ENCODE data around the gene TP53RK. TPM values are rescaled to one million over a fixed set of nuclear protein-coding genes. Genes with fewer than 3 reads are reported as not detected.

TP53RK gene
- total and polyA plus RNA-seq, 2 of the 4 experiments (the other 2 are of a cell fraction) = 8.7 to 10.6 TPM

GRCh38 chr20:46678516-46678915 lies 10.7 kb downstream of the TP53RK start:
- TF ChIP-seq CTCF (conservative IDR thresholded peaks at IDR 0.05; ENCODE audit: low read depth, low read length) (no peak), POLR2A (IDR thresholded peaks at IDR 0.05; ENCODE audit: low read depth, low read length) (no peak), SMC3 (IDR thresholded peaks at IDR 0.05; ENCODE audit: low read depth, low read length) (no peak), MAZ (IDR thresholded peaks at IDR 0.05; ENCODE audit: borderline replicate concordance, low read depth, low read length) (no peak), CEBPB (IDR thresholded peaks at IDR 0.05; ENCODE audit: low read depth, low read length) (no peak), BHLHE40 (IDR thresholded peaks at IDR 0.05; ENCODE audit: low read depth, low read length) (no peak), RAD21 (IDR thresholded peaks at IDR 0.05; ENCODE audit: low read length) (no peak), RFX5 (IDR thresholded peaks at IDR 0.05; ENCODE audit: low read depth, low read length) (no peak), USF2 (IDR thresholded peaks at IDR 0.05; ENCODE audit: low read depth, low read length) (no peak), MXI1 (IDR thresholded peaks at IDR 0.05; ENCODE audit: borderline replicate concordance, low read depth, low read length) (no peak)
- Histone ChIP-seq H3K4me2 (ENCODE audit: low read depth, low read length) (no peak overlapping the region), H3K18ac (ENCODE audit: low read depth, low read length) (no peak overlapping the region), H3K9me1 (ENCODE audit: insufficient read depth, low read length) (peaks cover 5% of the 10 kb centered on the region; the same call in 1 of the 2 replicates), H3K4me1 (ENCODE audit: control insufficient read depth, insufficient read depth, low read length) (peaks cover 8% of the 10 kb centered on the region), H4K5ac (ENCODE audit: low read depth, low read length) (no peak overlapping the region), H4K20me1 (ENCODE audit: insufficient read depth, low read length) (peaks cover 15% of the 10 kb centered on the region; the same call in 1 of the 2 replicates), H3K36me3 (ENCODE audit: control insufficient read depth, insufficient read depth, low read length) (peaks cover 5% of the 10 kb centered on the region), H2BK120ac (ENCODE audit: low read depth, low read length) (no peak overlapping the region), H3K14ac (replicated peaks; ENCODE audit: low read depth, low read length) (no peak overlapping the region), H3K23ac (ENCODE audit: low read depth, low read length) (no peak overlapping the region), H4K8ac (ENCODE audit: low read depth in 2 of 2, low read length in 2 of 2) (no peak overlapping the region), H3K9me3 (ENCODE audit: control insufficient read depth, insufficient read depth, low read length) (no peaks in the 10 kb centered on the region), H2AFZ (replicated peaks; ENCODE audit: low read length, poor library complexity) (no peak overlapping the region), H3K9ac (ENCODE audit: low read depth, low read length) (no peak overlapping the region), H3K27ac (ENCODE audit: insufficient read depth, low read length) (no peak overlapping the region), H2BK5ac (ENCODE audit: low read depth, low read length, poor library complexity, severe bottlenecking) (no peak overlapping the region), H3K4ac (ENCODE audit: low read depth, low read length) (no peak overlapping the region), H4K91ac (ENCODE audit: insufficient read depth, low read depth, low read length) (no peak overlapping the region), H2AK9ac (replicated peaks; ENCODE audit: low read depth, low read length, poor library complexity) (no peak overlapping the region), H3K4me3 (ENCODE audit: insufficient read depth, low read depth, low read length) (no peak overlapping the region), H3K56ac (ENCODE audit: extremely low read depth, insufficient read depth, low read length) (no peak overlapping the region), H3K79me1 (ENCODE audit: low read depth in 1 of 2, low read length in 2 of 2) (peaks cover 18 to 39% of the 10 kb centered on the region in 2 experiments), H2AK5ac (ENCODE audit: low read depth, low read length) (no peak overlapping the region), H2BK15ac (ENCODE audit: low read depth, low read length) (no peak overlapping the region), H2BK20ac (ENCODE audit: low read depth, low read length) (no peak overlapping the region), H3K27me3 (ENCODE audit: control insufficient read depth, insufficient read depth, low read length) (no peaks in the 10 kb centered on the region)
- no CpG with 5 or more reads among the region's 4 CpGs for WGBS, 2 experiments (ENCODE audit: extremely low coverage in 2 of 2, insufficient read length in 1 of 2)
- POLR2A ChIA-PET (ENCODE audit: unreplicated experiment) = no interaction called here
- dilution Hi-C loops (cut with HindIII; ENCODE audit: low sequenced_read_pairs, unreplicated experiment) = no loop called here
- ATAC-seq (ENCODE audit: low read depth) (no peak), DNase-seq (no peak)
- intact Hi-C loops (cut with micrococcal nuclease) = no loop called here
- in situ Hi-C loops (cut with MboI; ENCODE audit: low sequenced_read_pairs) = no loop called here
- CTCF ChIA-PET = no interaction called here
- BruUV-seq (replicated peaks) = no TSS peak

Data from IMR-90 (cell line).